CD4-positive, alpha-beta T cell treated with Interleukin-15 for 1 hour (primary cell): Measurements from ENCODE around the gene MEF2C.

Source experiments
- DNase-seq: peaks from one replicate; pipeline ENCODE4 v3.0.0-alpha.2; 2020

Gene MEF2C

GRCh38 chr5:88826646-88827585, 56.1 kb downstream of the MEF2C start:
- peak; percentile 76 for DNase-seq

- no peak for DNase-seq
Observed at GRCh38 chr5:88825584-88826315, 57.2 kb downstream of the MEF2C start.

- DNase-seq, result no peak
Observed at GRCh38 chr5:88824892-88825583, 57.9 kb downstream of the MEF2C start.

- no peak for DNase-seq
Observed at GRCh38 chr5:88824141-88824540, 58.8 kb downstream of the MEF2C start.

GRCh38 chr5:88823201-88823600, 59.8 kb downstream of the MEF2C start:
- no peak for DNase-seq

GRCh38 chr5:88821161-88821560, 61.8 kb downstream of the MEF2C start:
- no peak for DNase-seq

- no peak for DNase-seq
Observed at GRCh38 chr5:88820581-88820980, 62.4 kb downstream of the MEF2C start.

- no peak for DNase-seq
Observed at GRCh38 chr5:88819301-88819999, 63.5 kb downstream of the MEF2C start.

- DNase-seq, result no peak
Observed at GRCh38 chr5:88818296-88818695, 64.7 kb downstream of the MEF2C start.

GRCh38 chr5:88816195-88816594, 66.8 kb downstream of the MEF2C start:
- DNase-seq, result no peak

- no peak for DNase-seq
Observed at GRCh38 chr5:88815050-88815789, 67.8 kb downstream of the MEF2C start.

- DNase-seq, result no peak
Observed at GRCh38 chr5:88813805-88814575, 69.0 kb downstream of the MEF2C start.

GRCh38 chr5:88813244-88813643, 69.7 kb downstream of the MEF2C start:
- no peak for DNase-seq

- DNase-seq, result no peak
Observed at GRCh38 chr5:88808153-88808552, 74.8 kb downstream of the MEF2C start.

GRCh38 chr5:88807327-88807726, 75.7 kb downstream of the MEF2C start:
- DNase-seq, result no peak

- no peak for DNase-seq
Observed at GRCh38 chr5:88806338-88806737, 76.6 kb downstream of the MEF2C start.

GRCh38 chr5:88805151-88805784, 77.7 kb downstream of the MEF2C start:
- no peak for DNase-seq

- no peak for DNase-seq
Observed at GRCh38 chr5:88804444-88804843, 78.5 kb downstream of the MEF2C start.

GRCh38 chr5:88803309-88803708, 79.7 kb downstream of the MEF2C start:
- no peak for DNase-seq

GRCh38 chr5:88799938-88800535, 82.9 kb downstream of the MEF2C start:
- DNase-seq, result no peak
